ENCODE results near the gene CMTM5.

- no peak for TF ChIP-seq CTCF (conservative IDR thresholded peaks at IDR 0.05; ENCODE audit: low read length)
- TF ChIP-seq EZH2phosphoT487 (IDR thresholded peaks at IDR 0.05; ENCODE audit: borderline replicate concordance): no peak
Measured at GRCh38 chr14:23373041-23373440, 3.8 kb upstream of the CMTM5 start.

Measured in Loucy (cell line).